Osteoblast (primary cell): ENCODE data around the gene HADHB. TPM values are rescaled to one million over a fixed set of nuclear protein-coding genes. Genes with fewer than 3 reads are reported as not detected.
"Not testable (repeated sequence)": the region's sequence is repeated elsewhere in the genome, so short reads cannot be mapped to it uniquely, and the experiment has no call there.

Experiments used
- DNase-seq: peaks from one replicate; pipeline ENCODE4 v3.0.0; 2011; ENCODE audit warnings: low spot score, mixed read lengths; ENCODE audit not compliant: insufficient read length; ENCODE audit errors: missing footprints
- H2AFZ ChIP-seq: 2 replicates; pipeline ENCODE4 v1.6.0; 2011; ENCODE audit warnings: mild to moderate bottlenecking, low read length
- H3K27ac ChIP-seq: 2 replicates; pipeline ENCODE4 v1.5.1; 2011; ENCODE audit warnings: mild to moderate bottlenecking, low read depth, low read length, moderate library complexity
- H3K27me3 ChIP-seq: 2 replicates; pipeline ENCODE4 v1.6.0; 2012; ENCODE audit warnings: mild to moderate bottlenecking, control low read depth, inconsistent platforms, low read length, moderate library complexity; ENCODE audit not compliant: insufficient read depth
- H3K36me3 ChIP-seq: 2 replicates; pipeline ENCODE4 v1.5.1; 2011; ENCODE audit warnings: mild to moderate bottlenecking, low read length, control low read depth, moderate library complexity; ENCODE audit not compliant: insufficient read depth
- H3K4me1 ChIP-seq: 2 replicates; pipeline ENCODE4 v1.5.1; 2011; ENCODE audit warnings: mild to moderate bottlenecking, low read length, control low read depth, moderate library complexity; ENCODE audit not compliant: insufficient read depth
- H3K4me2 ChIP-seq: 2 replicates; pipeline ENCODE4 v1.6.0; 2011; ENCODE audit warnings: mild to moderate bottlenecking, low read length; ENCODE audit not compliant: insufficient read depth
- H3K4me3 ChIP-seq: fragments of 200-600 bp; sonication (generic); 3 replicates; pipeline ENCODE4 v1.5.1; 2012; ENCODE audit warnings: mild to moderate bottlenecking, low read length, inconsistent platforms; ENCODE audit not compliant: insufficient read depth
- H3K79me2 ChIP-seq: 2 replicates; pipeline ENCODE4 v1.6.0; 2012; ENCODE audit warnings: mild to moderate bottlenecking, low read length, control low read depth, inconsistent platforms; ENCODE audit not compliant: insufficient read depth
- H3K9me3 ChIP-seq: 2 replicates; pipeline ENCODE4 v1.5.1; 2011; ENCODE audit warnings: low read depth, low read length, control low read depth
- H4K20me1 ChIP-seq: 2 replicates; pipeline ENCODE4 v1.6.0; 2012; ENCODE audit warnings: mild to moderate bottlenecking, low read length, control low read depth; ENCODE audit not compliant: insufficient read depth
- CTCF ChIP-seq: IDR thresholded peaks from 2 replicates; pipeline ENCODE4 v1.5.1; 2011; ENCODE audit warnings: mild to moderate bottlenecking, low read depth, low read length, moderate library complexity; ENCODE audit errors: extremely low read depth
- total RNA-seq: library from RNA; depleted of rRNA; stranded (reverse); fragments of >200 nt; gene quantifications from 2 replicates; pipeline ENCODE4 v1.2.3, GENCODE V29; 2012

HADHB gene
- total RNA-seq, 1 donor: 119 TPM

GRCh38 chr2:26316845-26317244 lies 72.1 kb downstream of the HADHB start:
- no peaks in the 10 kb centered on the region for H3K9me3 ChIP-seq
- H3K36me3 ChIP-seq: no peaks in the 10 kb centered on the region
- H3K79me2 ChIP-seq: no peaks in the 10 kb centered on the region
- no peak overlapping the region for H3K4me2 ChIP-seq
- no peaks in the 10 kb centered on the region for H3K4me1 ChIP-seq
- TF ChIP-seq CTCF: no peak
- H3K4me3 ChIP-seq: no peak overlapping the region
- no peaks in the 10 kb centered on the region for H4K20me1 ChIP-seq
- H2AFZ ChIP-seq: no peak overlapping the region
- no peak overlapping the region for H3K27ac ChIP-seq
- H3K27me3 ChIP-seq: peaks cover 24% of the 10 kb centered on the region
- no peak for DNase-seq

GRCh38 chr2:26317377-26318105 lies 72.8 kb downstream of the HADHB start:
- H3K9me3 ChIP-seq: no peaks in the 10 kb centered on the region
- H3K27ac ChIP-seq: no peak overlapping the region
- H3K27me3 ChIP-seq: peaks cover 24% of the 10 kb centered on the region
- TF ChIP-seq CTCF: no peak
- no peak for DNase-seq
- H3K36me3 ChIP-seq: no peaks in the 10 kb centered on the region
- H3K4me1 ChIP-seq: no peaks in the 10 kb centered on the region
- no peaks in the 10 kb centered on the region for H4K20me1 ChIP-seq
- H3K79me2 ChIP-seq: no peaks in the 10 kb centered on the region
- no peak overlapping the region for H3K4me3 ChIP-seq
- no peak overlapping the region for H2AFZ ChIP-seq
- H3K4me2 ChIP-seq: no peak overlapping the region

- no peaks in the 10 kb centered on the region for H3K79me2 ChIP-seq
- H3K4me3 ChIP-seq: no peak overlapping the region
- no peaks in the 10 kb centered on the region for H3K4me1 ChIP-seq
- H3K36me3 ChIP-seq: no peaks in the 10 kb centered on the region
- H3K27me3 ChIP-seq: peaks cover 24% of the 10 kb centered on the region
- DNase-seq: no peak
- H3K9me3 ChIP-seq: no peaks in the 10 kb centered on the region
- no peak overlapping the region for H3K27ac ChIP-seq
- no peaks in the 10 kb centered on the region for H4K20me1 ChIP-seq
- TF ChIP-seq CTCF: no peak
- H3K4me2 ChIP-seq: no peak overlapping the region
- H2AFZ ChIP-seq: no peak overlapping the region
Observed at GRCh38 chr2:26318950-26319349, 74.2 kb downstream of the HADHB start.

GRCh38 chr2:26324479-26324878 lies 79.7 kb downstream of the HADHB start:
- DNase-seq, H3K4me1 ChIP-seq, H3K27ac ChIP-seq, H3K27me3 ChIP-seq, H3K79me2 ChIP-seq, H2AFZ ChIP-seq, H3K4me3 ChIP-seq, H3K4me2 ChIP-seq, H4K20me1 ChIP-seq, H3K9me3 ChIP-seq, H3K36me3 ChIP-seq: not testable (repeated sequence)
